Loucy (cell line): ENCODE measurements around the gene CEP63.
"Not testable (repeated sequence)": the region's sequence is repeated elsewhere in the genome, so short reads cannot be mapped to it uniquely, and the experiment has no call there.

Source experiments
- CTCF ChIP-seq: fragments of 200-600 bp; sonication (generic); conservative IDR thresholded peaks from 2 replicates; pipeline ENCODE4 v1.5.1; 2014; ENCODE audit warnings: mild to moderate bottlenecking, antibody characterized with exemption, low read length
- EZH2phosphoT487 ChIP-seq: fragments of 200-600 bp; IDR thresholded peaks from 2 replicates; pipeline ENCODE4 v1.6.1; 2018; ENCODE audit warnings: antibody characterized with exemption, mild to moderate bottlenecking, moderate library complexity, borderline replicate concordance

DNA sequence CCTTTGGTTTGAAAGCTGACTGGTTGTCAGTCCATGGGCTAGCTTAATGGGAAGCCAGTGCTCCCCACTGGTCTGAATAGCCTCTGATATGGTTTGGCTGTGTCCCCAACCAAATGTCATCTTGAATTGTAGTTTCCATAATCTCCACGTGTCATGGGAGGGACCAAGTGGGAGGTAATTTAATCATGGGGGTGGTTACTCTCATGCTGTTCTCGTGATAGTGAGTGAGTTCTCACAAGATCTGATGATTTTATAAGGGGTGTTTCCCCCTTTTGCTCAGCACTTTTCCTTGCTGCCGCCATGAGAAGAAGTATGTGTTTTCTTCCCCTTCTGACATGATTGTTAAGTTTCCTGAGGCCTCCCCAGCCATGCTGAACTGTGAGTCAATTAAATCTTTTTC, 109.1 kb downstream of the CEP63 start:
- not testable (repeated sequence) for TF ChIP-seq CTCF, EZH2phosphoT487
